ENCODE data around the gene FAM184A.
A peak's percentile ranks its signal among the peaks of the same experiment; 100 is the strongest.

The FAM184A gene

GRCh38 chr6:119125576-119125975 lies 47.1 kb upstream of the FAM184A start:
- Histone ChIP-seq H2BK15ac (ENCODE audit: low read length) (no peak overlapping the region), H3K4me3 (ENCODE audit: low read length in 2 of 2) (no peak overlapping the region), H2AK5ac (ENCODE audit: low read depth, low read length) (no peak overlapping the region), H3K9me3 (replicated peaks in 1 of 2; ENCODE audit: control insufficient read depth in 2 of 2, insufficient read depth in 1 of 2, low read depth in 1 of 2, low read length in 2 of 2) (peaks cover 3 to 11% of the 10 kb centered on the region in 2 donors), H4K91ac (ENCODE audit: low read depth, low read length, poor library complexity) (no peak overlapping the region), H3K18ac (ENCODE audit: low read length) (no peak overlapping the region), H2BK120ac (ENCODE audit: low read depth, low read length) (no peak overlapping the region), H3K14ac (ENCODE audit: low read length) (no peak overlapping the region), H3K23ac (ENCODE audit: low read depth, low read length, poor library complexity) (no peak overlapping the region), H3K27me3 (ENCODE audit: control insufficient read depth in 3 of 3, insufficient read depth in 3 of 3, low read depth in 1 of 3, low read length in 3 of 3) (no peaks in the 10 kb centered on the region), H3K4me1 (ENCODE audit: control insufficient read depth in 2 of 2, insufficient read depth in 1 of 2, low read depth in 1 of 2, low read length in 2 of 2) (peaks cover 0 to 6% of the 10 kb centered on the region in 2 donors), H3K27ac (replicated peaks; ENCODE audit: low read length) (no peak overlapping the region), H2AFZ (ENCODE audit: low read length) (no peak overlapping the region), H3K79me1 (ENCODE audit: low read depth, low read length) (no peaks in the 10 kb centered on the region), H3K4me2 (ENCODE audit: insufficient read depth, low read length, poor library complexity, severe bottlenecking) (no peak overlapping the region), H3K36me3 (replicated peaks in 1 of 2; ENCODE audit: control insufficient read depth in 2 of 2, insufficient read depth in 2 of 2, low read length in 2 of 2) (no peaks in the 10 kb centered on the region), H4K8ac (ENCODE audit: low read depth, low read length) (no peak overlapping the region), H2BK12ac (ENCODE audit: low read length) (no peak overlapping the region), H3K4ac (ENCODE audit: low read length) (no peak overlapping the region), H2BK5ac (ENCODE audit: low read length) (no peak overlapping the region), H3K9ac (ENCODE audit: low read depth, low read length, poor library complexity) (no peak overlapping the region)
- no peak for DNase-seq (ENCODE audit: low spot score)
- WGBS, 2 donors (ENCODE audit: extremely low coverage in 2 of 2, insufficient read length in 2 of 2, insufficient replicate concordance in 1 of 2): no CpG with 5 or more reads among the region's 2 CpGs

- WGBS, 2 donors (ENCODE audit: extremely low coverage in 2 of 2, insufficient read length in 2 of 2, insufficient replicate concordance in 1 of 2): no CpG with 5 or more reads among the region's 1 CpG
- H2AK5ac ChIP-seq (ENCODE audit: low read depth, low read length): no peak overlapping the region
Observed at GRCh38 chr6:119124079-119124824, 45.8 kb upstream of the FAM184A start.

GRCh38 chr6:119122336-119122735 lies 43.9 kb upstream of the FAM184A start:
- no peak overlapping the region for H3K23ac ChIP-seq (ENCODE audit: low read depth, low read length, poor library complexity)
- H4K91ac ChIP-seq (ENCODE audit: low read depth, low read length, poor library complexity): no peak overlapping the region
- H3K4me1 ChIP-seq (ENCODE audit: control insufficient read depth in 2 of 2, insufficient read depth in 1 of 2, low read depth in 1 of 2, low read length in 2 of 2): peaks cover 0 to 6% of the 10 kb centered on the region in 2 donors
- H2BK12ac ChIP-seq (ENCODE audit: low read length): no peak overlapping the region
- H4K8ac ChIP-seq (ENCODE audit: low read depth, low read length): no peak overlapping the region
- no peaks in the 10 kb centered on the region for H3K79me1 ChIP-seq (ENCODE audit: low read depth, low read length)
- H2AK5ac ChIP-seq (ENCODE audit: low read depth, low read length): no peak overlapping the region
- H3K27ac ChIP-seq (replicated peaks; ENCODE audit: low read length): no peak overlapping the region
- no peak overlapping the region for H2BK120ac ChIP-seq (ENCODE audit: low read depth, low read length)
- H2BK5ac ChIP-seq (ENCODE audit: low read length): no peak overlapping the region
- no peak overlapping the region for H3K4me3 ChIP-seq (ENCODE audit: low read length in 2 of 2)
- H3K18ac ChIP-seq (ENCODE audit: low read length): no peak overlapping the region
- H3K4ac ChIP-seq (ENCODE audit: low read length): no peak overlapping the region
- no peak overlapping the region for H3K9ac ChIP-seq (ENCODE audit: low read depth, low read length, poor library complexity)
- no peak overlapping the region for H3K14ac ChIP-seq (ENCODE audit: low read length)
- H3K27me3 ChIP-seq (ENCODE audit: control insufficient read depth in 3 of 3, insufficient read depth in 3 of 3, low read depth in 1 of 3, low read length in 3 of 3): no peaks in the 10 kb centered on the region
- no peak overlapping the region for H3K4me2 ChIP-seq (ENCODE audit: insufficient read depth, low read length, poor library complexity, severe bottlenecking)
- H3K9me3 ChIP-seq (replicated peaks in 1 of 2; ENCODE audit: control insufficient read depth in 2 of 2, insufficient read depth in 1 of 2, low read depth in 1 of 2, low read length in 2 of 2): peaks cover 3 to 11% of the 10 kb centered on the region in 2 donors
- DNase-seq (ENCODE audit: low spot score): no peak
- H2AFZ ChIP-seq (ENCODE audit: low read length): peak overlapping the region; percentile 45
- no CpG with 5 or more reads among the region's 4 CpGs for WGBS, 2 donors (ENCODE audit: extremely low coverage in 2 of 2, insufficient read length in 2 of 2, insufficient replicate concordance in 1 of 2)
- H2BK15ac ChIP-seq (ENCODE audit: low read length): no peak overlapping the region
- no peaks in the 10 kb centered on the region for H3K36me3 ChIP-seq (replicated peaks in 1 of 2; ENCODE audit: control insufficient read depth in 2 of 2, insufficient read depth in 2 of 2, low read length in 2 of 2)

More at GRCh38 chr6:119124079-119124824, 45.8 kb upstream of the FAM184A start:
- H2AFZ ChIP-seq (ENCODE audit: low read length): no peak overlapping the region
- no peak overlapping the region for H3K4me3 ChIP-seq (ENCODE audit: low read length in 2 of 2)
- H4K8ac ChIP-seq (ENCODE audit: low read depth, low read length): no peak overlapping the region
- H3K4ac ChIP-seq (ENCODE audit: low read length): no peak overlapping the region
- H3K4me1 ChIP-seq (ENCODE audit: control insufficient read depth in 2 of 2, insufficient read depth in 1 of 2, low read depth in 1 of 2, low read length in 2 of 2): peaks cover 0 to 6% of the 10 kb centered on the region in 2 donors
- H4K91ac ChIP-seq (ENCODE audit: low read depth, low read length, poor library complexity): no peak overlapping the region
- H2BK15ac ChIP-seq (ENCODE audit: low read length): no peak overlapping the region
- no peak overlapping the region for H3K4me2 ChIP-seq (ENCODE audit: insufficient read depth, low read length, poor library complexity, severe bottlenecking)
- H2BK12ac ChIP-seq (ENCODE audit: low read length): no peak overlapping the region
- H2BK5ac ChIP-seq (ENCODE audit: low read length): no peak overlapping the region
- H3K79me1 ChIP-seq (ENCODE audit: low read depth, low read length): no peaks in the 10 kb centered on the region
- no peak overlapping the region for H3K14ac ChIP-seq (ENCODE audit: low read length)
- peaks cover 3 to 11% of the 10 kb centered on the region in 2 donors for H3K9me3 ChIP-seq (replicated peaks in 1 of 2; ENCODE audit: control insufficient read depth in 2 of 2, insufficient read depth in 1 of 2, low read depth in 1 of 2, low read length in 2 of 2)
- no peak overlapping the region for H3K27ac ChIP-seq (replicated peaks; ENCODE audit: low read length)
- H3K18ac ChIP-seq (ENCODE audit: low read length): no peak overlapping the region
- no peaks in the 10 kb centered on the region for H3K36me3 ChIP-seq (replicated peaks in 1 of 2; ENCODE audit: control insufficient read depth in 2 of 2, insufficient read depth in 2 of 2, low read length in 2 of 2)
- H3K23ac ChIP-seq (ENCODE audit: low read depth, low read length, poor library complexity): no peak overlapping the region
- no peaks in the 10 kb centered on the region for H3K27me3 ChIP-seq (ENCODE audit: control insufficient read depth in 3 of 3, insufficient read depth in 3 of 3, low read depth in 1 of 3, low read length in 3 of 3)
- DNase-seq (ENCODE audit: low spot score): no peak
- H2BK120ac ChIP-seq (ENCODE audit: low read depth, low read length): no peak overlapping the region
- no peak overlapping the region for H3K9ac ChIP-seq (ENCODE audit: low read depth, low read length, poor library complexity)

DNA sequence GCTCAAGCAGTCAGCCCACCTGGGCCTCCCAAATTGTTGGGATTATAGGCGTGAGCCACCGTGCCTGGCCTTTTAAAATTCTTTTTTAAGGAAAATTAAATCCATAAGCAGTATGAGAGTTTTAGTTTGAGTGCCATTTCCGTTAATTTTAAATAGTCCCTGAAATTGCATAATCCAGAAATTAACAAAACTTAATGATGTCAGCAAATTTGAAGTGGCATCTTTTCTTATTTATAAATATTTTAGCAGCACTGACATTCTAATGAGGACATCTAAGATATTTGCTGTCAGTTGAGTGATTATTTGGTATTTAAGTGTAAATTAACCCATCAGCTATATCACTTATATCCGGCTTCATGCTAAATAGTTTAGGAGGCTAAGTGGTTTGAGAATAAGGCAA lies 42.9 kb upstream of the FAM184A start:
- DNase-seq (ENCODE audit: low spot score): no peak
- no CpG with 5 or more reads among the region's 4 CpGs for WGBS, 2 donors (ENCODE audit: extremely low coverage in 2 of 2, insufficient read length in 2 of 2, insufficient replicate concordance in 1 of 2)
- no peak overlapping the region for H3K27ac ChIP-seq (replicated peaks; ENCODE audit: low read length)
- no peak overlapping the region for H4K8ac ChIP-seq (ENCODE audit: low read depth, low read length)
- no peak overlapping the region for H2BK12ac ChIP-seq (ENCODE audit: low read length)
- no peak overlapping the region for H2BK5ac ChIP-seq (ENCODE audit: low read length)
- no peaks in the 10 kb centered on the region for H3K36me3 ChIP-seq (replicated peaks in 1 of 2; ENCODE audit: control insufficient read depth in 2 of 2, insufficient read depth in 2 of 2, low read length in 2 of 2)
- no peak overlapping the region for H3K14ac ChIP-seq (ENCODE audit: low read length)
- H2AK5ac ChIP-seq (ENCODE audit: low read depth, low read length): no peak overlapping the region
- no peak overlapping the region for H2BK120ac ChIP-seq (ENCODE audit: low read depth, low read length)
- no peak overlapping the region for H3K23ac ChIP-seq (ENCODE audit: low read depth, low read length, poor library complexity)
- H3K4me1 ChIP-seq (ENCODE audit: control insufficient read depth in 2 of 2, insufficient read depth in 1 of 2, low read depth in 1 of 2, low read length in 2 of 2): peaks cover 0 to 6% of the 10 kb centered on the region in 2 donors
- no peak overlapping the region for H2BK15ac ChIP-seq (ENCODE audit: low read length)
- no peak overlapping the region for H3K4ac ChIP-seq (ENCODE audit: low read length)
- H3K4me2 ChIP-seq (ENCODE audit: insufficient read depth, low read length, poor library complexity, severe bottlenecking): no peak overlapping the region
- H3K79me1 ChIP-seq (ENCODE audit: low read depth, low read length): no peaks in the 10 kb centered on the region
- no peak overlapping the region for H2AFZ ChIP-seq (ENCODE audit: low read length)
- no peak overlapping the region for H4K91ac ChIP-seq (ENCODE audit: low read depth, low read length, poor library complexity)
- H3K18ac ChIP-seq (ENCODE audit: low read length): no peak overlapping the region
- peaks cover 3 to 6% of the 10 kb centered on the region in 2 donors for H3K9me3 ChIP-seq (replicated peaks in 1 of 2; ENCODE audit: control insufficient read depth in 2 of 2, insufficient read depth in 1 of 2, low read depth in 1 of 2, low read length in 2 of 2)
- no peak overlapping the region for H3K9ac ChIP-seq (ENCODE audit: low read depth, low read length, poor library complexity)
- H3K27me3 ChIP-seq (ENCODE audit: control insufficient read depth in 3 of 3, insufficient read depth in 3 of 3, low read depth in 1 of 3, low read length in 3 of 3): no peaks in the 10 kb centered on the region
- H3K4me3 ChIP-seq (ENCODE audit: low read length in 2 of 2): no peak overlapping the region

All from neuronal stem cell (in vitro differentiated cells).